HepG2 (cell line): ENCODE measurements around the gene ACADS. TPM values are rescaled to one million over a fixed set of nuclear protein-coding genes. Genes with fewer than 3 reads are reported as not detected.

ENCODE experiments used
- ARNTL ChIP-seq: sonication (generic); formaldehyde crosslinking; IDR thresholded peaks from 2 replicates; pipeline ENCODE4 v1.4.0; 2020; ENCODE audit warnings: mild to moderate bottlenecking, missing genetic modification reagents
- ERF ChIP-seq: IDR thresholded peaks from 2 replicates; pipeline ENCODE4 v1.6.1; 2018; ENCODE audit warnings: missing biosample characterization, missing genetic modification reagents
- ESRRA ChIP-seq: sonication (generic); formaldehyde crosslinking; IDR thresholded peaks from 2 replicates; pipeline ENCODE4 v1.5.1; 2020; ENCODE audit warnings: mild to moderate bottlenecking, low read depth, missing genetic modification reagents
- HDAC1 ChIP-seq: sonication (generic); formaldehyde crosslinking; IDR thresholded peaks from 2 replicates; pipeline ENCODE4 v1.5.1; 2020; ENCODE audit warnings: mild to moderate bottlenecking, missing genetic modification reagents
- HOXA3 ChIP-seq: sonication (generic); formaldehyde crosslinking; IDR thresholded peaks from 2 replicates; pipeline ENCODE4 v1.5.0; 2020; ENCODE audit warnings: missing genetic modification reagents
- NCOA5 ChIP-seq: sonication (generic); formaldehyde crosslinking; IDR thresholded peaks from 2 replicates; pipeline ENCODE4 v1.4.0; 2020; ENCODE audit warnings: missing genetic modification reagents
- PHF21A ChIP-seq: sonication (generic); formaldehyde crosslinking; IDR thresholded peaks from 2 replicates; pipeline ENCODE4 v1.5.0; 2020; ENCODE audit warnings: mild to moderate bottlenecking, missing genetic modification reagents
- TOE1 ChIP-seq: sonication (generic); formaldehyde crosslinking; IDR thresholded peaks from 2 replicates; pipeline ENCODE4 v1.4.0; 2020; ENCODE audit warnings: mild to moderate bottlenecking, missing genetic modification reagents
- ZNF207 ChIP-seq: fragments of 450-650 bp; IDR thresholded peaks from 2 replicates; pipeline ENCODE4 v1.6.1; 2016; ENCODE audit warnings: antibody characterized with exemption, borderline replicate concordance
- ZNF556 ChIP-seq: sonication (generic); formaldehyde crosslinking; IDR thresholded peaks from 2 replicates; pipeline ENCODE4 v1.4.0; 2020; ENCODE audit warnings: mild to moderate bottlenecking, missing genetic modification reagents, borderline replicate concordance
- ZNF605 ChIP-seq: sonication (generic); formaldehyde crosslinking; IDR thresholded peaks from 2 replicates; pipeline ENCODE4 v1.8.0; 2022; ENCODE audit warnings: mild to moderate bottlenecking, missing genetic modification reagents
- ZNF607 ChIP-seq: sonication (generic); formaldehyde crosslinking; IDR thresholded peaks from 2 replicates; pipeline ENCODE4 v1.5.1; 2020; ENCODE audit warnings: missing genetic modification reagents, mild to moderate bottlenecking, borderline replicate concordance
- ZNF724P ChIP-seq: sonication (generic); formaldehyde crosslinking; IDR thresholded peaks from 2 replicates; pipeline ENCODE4 v1.8.0; 2022; ENCODE audit warnings: missing genetic modification reagents, borderline replicate concordance
- ZNF777 ChIP-seq: sonication (generic); formaldehyde crosslinking; IDR thresholded peaks from 2 replicates; pipeline ENCODE4 v1.4.0; 2020; ENCODE audit warnings: missing genetic modification reagents
- polyA plus RNA-seq, 8 experiments: library from polyadenylated mRNA; depleted of rRNA in 3 of 8; stranded (reverse) in 7 of 8; unstranded in 1 of 8; fragments of >200 nt; fragmentation: Illumina TruSeq in 4 of 8; extraction: Trizol in 4 of 8; gene quantifications; 2 replicates each; pipeline versions ENCODE4 v1.2.1 to v1.2.3, GENCODE V29; 2011 to 2016; ENCODE audit warnings: low read depth in 4 of 8, missing spikeins in 1 of 8, mixed read lengths in 1 of 8; ENCODE audit not compliant: insufficient read depth in 1 of 8
- total RNA-seq, 5 experiments: library from RNA; depleted of rRNA; stranded (reverse); fragments of >200 nt; fragmentation: Illumina TruSeq; extraction: Trizol; gene quantifications; 2 replicates each; pipeline ENCODE4 v1.2.3, GENCODE V29; 2016; ENCODE audit warnings: low read depth in 1 of 5
- TF ChIP-seq, protein P1 (sequence below): IDR thresholded peaks from 2 replicates; pipeline ENCODE4 v1.6.1; 2016; ENCODE audit warnings: missing compliant biosample characterization, missing genetic modification reagents, borderline replicate concordance
- TF ChIP-seq, protein P2 (sequence below): sonication (generic); formaldehyde crosslinking; IDR thresholded peaks from 2 replicates; pipeline ENCODE4 v1.9.0; 2021; ENCODE audit warnings: missing genetic modification reagents, mild to moderate bottlenecking, borderline replicate concordance
- TF ChIP-seq, protein P3 (sequence below): IDR thresholded peaks from 2 replicates; pipeline ENCODE4 v1.4.0; 2020; ENCODE audit warnings: mild to moderate bottlenecking, missing genetic modification reagents
- TF ChIP-seq, protein P4 (sequence below): sonication (generic); formaldehyde crosslinking; IDR thresholded peaks from 2 replicates; pipeline ENCODE4 v1.4.0; 2020; ENCODE audit warnings: mild to moderate bottlenecking, missing genetic modification reagents
- TF ChIP-seq, protein P5 (sequence below): IDR thresholded peaks from 2 replicates; pipeline ENCODE4 v1.6.1; 2016; ENCODE audit warnings: missing genetic modification reagents, missing compliant biosample characterization

Gene ACADS
- total and polyA plus RNA-seq, 2 of the 13 experiments (the other 11 are each of a cell fraction or from before 2014, with no cell fraction given): 17.4 to 27.7 TPM

DNA sequence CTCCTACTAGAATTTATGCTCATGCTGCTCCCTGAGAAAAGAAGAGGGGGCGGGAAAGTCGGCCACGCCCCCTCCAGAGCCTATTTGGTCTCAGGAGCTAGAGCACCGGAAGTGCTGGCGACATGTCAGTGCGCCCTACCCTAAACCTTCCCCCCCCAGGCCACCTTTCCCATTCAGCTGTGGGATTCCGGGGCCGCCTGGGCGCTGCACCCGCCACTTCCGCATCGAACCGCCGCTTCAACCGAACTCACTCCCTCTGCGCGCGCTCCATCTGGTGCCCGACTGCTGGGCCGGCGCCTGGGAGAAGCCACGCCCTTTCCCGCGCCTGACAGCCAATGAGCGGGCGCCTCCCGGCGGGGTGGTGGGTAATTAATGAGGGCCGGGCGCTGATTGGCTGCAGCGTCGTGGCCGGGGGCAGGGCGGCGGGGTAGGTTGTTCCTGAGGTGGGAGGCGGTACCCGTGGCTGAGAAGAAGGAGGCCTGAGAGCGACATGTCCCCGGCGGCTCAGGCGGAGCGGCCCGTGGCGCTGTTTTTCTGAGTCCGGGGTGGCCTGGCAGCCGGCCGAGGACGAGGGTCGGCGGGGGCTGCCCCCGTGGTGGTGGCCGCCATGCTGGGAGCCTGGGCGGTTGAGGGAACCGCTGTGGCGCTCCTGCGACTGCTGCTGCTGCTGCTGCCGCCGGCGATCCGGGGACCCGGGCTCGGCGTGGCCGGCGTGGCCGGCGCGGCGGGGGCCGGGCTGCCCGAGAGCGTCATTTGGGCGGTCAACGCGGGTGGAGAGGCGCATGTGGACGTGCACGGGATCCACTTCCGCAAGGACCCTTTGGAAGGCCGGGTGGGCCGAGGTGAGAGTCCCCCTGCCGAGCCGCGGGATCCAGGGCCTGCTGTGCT lies 38.7 kb upstream of the ACADS start, which contains the start of gene MLEC (continued):
- TF ChIP-seq, protein P1, sequence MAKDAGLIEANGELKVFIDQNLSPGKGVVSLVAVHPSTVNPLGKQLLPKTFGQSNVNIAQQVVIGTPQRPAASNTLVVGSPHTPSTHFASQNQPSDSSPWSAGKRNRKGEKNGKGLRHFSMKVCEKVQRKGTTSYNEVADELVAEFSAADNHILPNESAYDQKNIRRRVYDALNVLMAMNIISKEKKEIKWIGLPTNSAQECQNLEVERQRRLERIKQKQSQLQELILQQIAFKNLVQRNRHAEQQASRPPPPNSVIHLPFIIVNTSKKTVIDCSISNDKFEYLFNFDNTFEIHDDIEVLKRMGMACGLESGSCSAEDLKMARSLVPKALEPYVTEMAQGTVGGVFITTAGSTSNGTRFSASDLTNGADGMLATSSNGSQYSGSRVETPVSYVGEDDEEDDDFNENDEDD (CRISPR knock-in tag): peak; percentile 32; the same call in 1 of the 2 replicates
- TF ChIP-seq HOXA3 (CRISPR knock-in tag) (peak; percentile 82), TOE1 (no peak), ZNF556 (CRISPR knock-in tag) (peak; percentile 15; the same call in 1 of the 2 replicates), ZNF605 (CRISPR knock-in tag) (peak; percentile 93), ARNTL (CRISPR knock-in tag) (peak; percentile 44), ESRRA (no peak; the same call in 1 of the 2 replicates), ZNF207 (no peak), NCOA5 (CRISPR knock-in tag) (no peak), ZNF777 (CRISPR knock-in tag) (peak; percentile 52), ZNF607 (peak; percentile 69; the same call in 1 of the 2 replicates), ERF (CRISPR knock-in tag) (peak; percentile 64; the same call in 1 of the 2 replicates), HDAC1 (CRISPR knock-in tag) (peak; percentile 77), ZNF724P (CRISPR knock-in tag) (peak; percentile 72; the same call in 1 of the 2 replicates), PHF21A (peak; percentile 85)
- TF ChIP-seq, protein P2, sequence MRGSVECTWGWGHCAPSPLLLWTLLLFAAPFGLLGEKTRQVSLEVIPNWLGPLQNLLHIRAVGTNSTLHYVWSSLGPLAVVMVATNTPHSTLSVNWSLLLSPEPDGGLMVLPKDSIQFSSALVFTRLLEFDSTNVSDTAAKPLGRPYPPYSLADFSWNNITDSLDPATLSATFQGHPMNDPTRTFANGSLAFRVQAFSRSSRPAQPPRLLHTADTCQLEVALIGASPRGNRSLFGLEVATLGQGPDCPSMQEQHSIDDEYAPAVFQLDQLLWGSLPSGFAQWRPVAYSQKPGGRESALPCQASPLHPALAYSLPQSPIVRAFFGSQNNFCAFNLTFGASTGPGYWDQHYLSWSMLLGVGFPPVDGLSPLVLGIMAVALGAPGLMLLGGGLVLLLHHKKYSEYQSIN: no peak
- TF ChIP-seq, protein P3, sequence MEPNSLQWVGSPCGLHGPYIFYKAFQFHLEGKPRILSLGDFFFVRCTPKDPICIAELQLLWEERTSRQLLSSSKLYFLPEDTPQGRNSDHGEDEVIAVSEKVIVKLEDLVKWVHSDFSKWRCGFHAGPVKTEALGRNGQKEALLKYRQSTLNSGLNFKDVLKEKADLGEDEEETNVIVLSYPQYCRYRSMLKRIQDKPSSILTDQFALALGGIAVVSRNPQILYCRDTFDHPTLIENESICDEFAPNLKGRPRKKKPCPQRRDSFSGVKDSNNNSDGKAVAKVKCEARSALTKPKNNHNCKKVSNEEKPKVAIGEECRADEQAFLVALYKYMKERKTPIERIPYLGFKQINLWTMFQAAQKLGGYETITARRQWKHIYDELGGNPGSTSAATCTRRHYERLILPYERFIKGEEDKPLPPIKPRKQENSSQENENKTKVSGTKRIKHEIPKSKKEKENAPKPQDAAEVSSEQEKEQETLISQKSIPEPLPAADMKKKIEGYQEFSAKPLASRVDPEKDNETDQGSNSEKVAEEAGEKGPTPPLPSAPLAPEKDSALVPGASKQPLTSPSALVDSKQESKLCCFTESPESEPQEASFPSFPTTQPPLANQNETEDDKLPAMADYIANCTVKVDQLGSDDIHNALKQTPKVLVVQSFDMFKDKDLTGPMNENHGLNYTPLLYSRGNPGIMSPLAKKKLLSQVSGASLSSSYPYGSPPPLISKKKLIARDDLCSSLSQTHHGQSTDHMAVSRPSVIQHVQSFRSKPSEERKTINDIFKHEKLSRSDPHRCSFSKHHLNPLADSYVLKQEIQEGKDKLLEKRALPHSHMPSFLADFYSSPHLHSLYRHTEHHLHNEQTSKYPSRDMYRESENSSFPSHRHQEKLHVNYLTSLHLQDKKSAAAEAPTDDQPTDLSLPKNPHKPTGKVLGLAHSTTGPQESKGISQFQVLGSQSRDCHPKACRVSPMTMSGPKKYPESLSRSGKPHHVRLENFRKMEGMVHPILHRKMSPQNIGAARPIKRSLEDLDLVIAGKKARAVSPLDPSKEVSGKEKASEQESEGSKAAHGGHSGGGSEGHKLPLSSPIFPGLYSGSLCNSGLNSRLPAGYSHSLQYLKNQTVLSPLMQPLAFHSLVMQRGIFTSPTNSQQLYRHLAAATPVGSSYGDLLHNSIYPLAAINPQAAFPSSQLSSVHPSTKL (CRISPR knock-in tag): 0 out of 2 replicates have a peak, but pooled peaks have one; percentile 0
- TF ChIP-seq, protein P4, sequence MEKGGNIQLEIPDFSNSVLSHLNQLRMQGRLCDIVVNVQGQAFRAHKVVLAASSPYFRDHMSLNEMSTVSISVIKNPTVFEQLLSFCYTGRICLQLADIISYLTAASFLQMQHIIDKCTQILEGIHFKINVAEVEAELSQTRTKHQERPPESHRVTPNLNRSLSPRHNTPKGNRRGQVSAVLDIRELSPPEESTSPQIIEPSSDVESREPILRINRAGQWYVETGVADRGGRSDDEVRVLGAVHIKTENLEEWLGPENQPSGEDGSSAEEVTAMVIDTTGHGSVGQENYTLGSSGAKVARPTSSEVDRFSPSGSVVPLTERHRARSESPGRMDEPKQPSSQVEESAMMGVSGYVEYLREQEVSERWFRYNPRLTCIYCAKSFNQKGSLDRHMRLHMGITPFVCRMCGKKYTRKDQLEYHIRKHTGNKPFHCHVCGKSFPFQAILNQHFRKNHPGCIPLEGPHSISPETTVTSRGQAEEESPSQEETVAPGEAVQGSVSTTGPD (CRISPR knock-in tag): no peak
- TF ChIP-seq, protein P5, sequence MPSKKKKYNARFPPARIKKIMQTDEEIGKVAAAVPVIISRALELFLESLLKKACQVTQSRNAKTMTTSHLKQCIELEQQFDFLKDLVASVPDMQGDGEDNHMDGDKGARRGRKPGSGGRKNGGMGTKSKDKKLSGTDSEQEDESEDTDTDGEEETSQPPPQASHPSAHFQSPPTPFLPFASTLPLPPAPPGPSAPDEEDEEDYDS: peak; percentile 76
